GM23338 (cell line): ENCODE results near the gene RABGAP1L. TPM values are rescaled to one million over a fixed set of nuclear protein-coding genes. Genes with fewer than 3 reads are reported as not detected.

ENCODE experiments used
- ATAC-seq: fragments of 200-7000 bp; cut with Tn5 transposase; 3 replicates; pipeline ENCODE4 v1.9.1; 2020
- DNase-seq: peaks from one replicate; pipeline ENCODE4 v3.0.0-alpha.2; 2015; ENCODE audit warnings: low spot score
- H2AFZ ChIP-seq: fragments of 200-600 bp; sonication (generic); 2 replicates; pipeline ENCODE4 v1.8.0; 2016; ENCODE audit warnings: antibody characterized with exemption, mild to moderate bottlenecking, moderate library complexity
- H3F3A ChIP-seq: fragments of 200-600 bp; sonication (generic); replicated peaks from 2 replicates; pipeline ENCODE4 v1.8.0; 2017; ENCODE audit warnings: antibody characterized with exemption, mixed run types, low read depth
- H3K27ac ChIP-seq: fragments of 200-600 bp; sonication (generic); 2 replicates; pipeline ENCODE4 v1.6.1; 2016; ENCODE audit warnings: low read depth
- H3K27me3 ChIP-seq: fragments of 200-600 bp; sonication (generic); 2 replicates; pipeline ENCODE4 v1.8.0; 2016; ENCODE audit warnings: mild to moderate bottlenecking, mixed run types, moderate library complexity; ENCODE audit not compliant: insufficient read depth
- H3K36me3 ChIP-seq: fragments of 200-600 bp; sonication (generic); 2 replicates; pipeline ENCODE4 v1.8.0; 2016; ENCODE audit warnings: mild to moderate bottlenecking; ENCODE audit not compliant: insufficient read depth
- H3K4me1 ChIP-seq: fragments of 200-600 bp; sonication (generic); 2 replicates; pipeline ENCODE4 v1.8.0; 2016; ENCODE audit warnings: mild to moderate bottlenecking, moderate library complexity; ENCODE audit not compliant: insufficient read depth
- H3K4me2 ChIP-seq: fragments of 200-600 bp; sonication (generic); 2 replicates; pipeline ENCODE4 v1.7.1; 2017; ENCODE audit warnings: mixed run types
- H3K4me3 ChIP-seq: fragments of 200-600 bp; sonication (generic); 2 replicates; pipeline ENCODE4 v1.6.1; 2016; ENCODE audit warnings: mixed run types
- H3K79me2 ChIP-seq: fragments of 200-600 bp; sonication (generic); replicated peaks from 2 replicates; pipeline ENCODE4 v1.8.0; 2017; ENCODE audit warnings: mild to moderate bottlenecking; ENCODE audit not compliant: insufficient read depth
- H3K9me2 ChIP-seq: fragments of 200-600 bp; sonication (generic); 2 replicates; pipeline ENCODE4 v1.8.0; 2017; ENCODE audit not compliant: insufficient read depth
- H4K20me1 ChIP-seq: fragments of 200-600 bp; sonication (generic); replicated peaks from 2 replicates; pipeline ENCODE4 v1.8.0; 2017; ENCODE audit warnings: mild to moderate bottlenecking; ENCODE audit not compliant: insufficient read depth
- H3K27ac Mint-ChIP-seq: 2 replicates; pipeline ENCODE4 v1.8.0; 2020; ENCODE audit warnings: inconsistent platforms, mild to moderate bottlenecking, moderate library complexity, mixed read lengths
- H3K27me3 Mint-ChIP-seq: 3 replicates; pipeline ENCODE4 v1.8.0; 2022; ENCODE audit warnings: low read depth, mild to moderate bottlenecking, moderate library complexity, mixed read lengths, inconsistent platforms; ENCODE audit not compliant: insufficient read depth, poor library complexity
- H3K36me3 Mint-ChIP-seq: 3 replicates; pipeline ENCODE4 v1.8.0; 2021; ENCODE audit warnings: low read depth, mild to moderate bottlenecking, inconsistent platforms, moderate library complexity, mixed read lengths
- H3K4me1 Mint-ChIP-seq: 3 replicates; pipeline ENCODE4 v1.8.0; 2020; ENCODE audit warnings: mild to moderate bottlenecking, inconsistent platforms, mixed read lengths
- H3K4me3 Mint-ChIP-seq: 3 replicates; pipeline ENCODE4 v1.8.0; 2021; ENCODE audit warnings: moderate library complexity, mild to moderate bottlenecking, inconsistent platforms, mixed read lengths
- H3K9me3 Mint-ChIP-seq: 3 replicates; pipeline ENCODE4 v1.8.0; 2020; ENCODE audit warnings: moderate library complexity, mild to moderate bottlenecking, inconsistent platforms, mixed read lengths
- CREB1 ChIP-seq: fragments of 250-450 bp; sonication (Bioruptor Pico); IDR thresholded peaks from 2 replicates; pipeline ENCODE4 v1.5.0; 2020; ENCODE audit warnings: low read depth, mild to moderate bottlenecking, moderate library complexity
- CTCF ChIP-seq, 2 experiments: fragments of 200-600 bp in 1 of 2; sonication (generic) in 1 of 2; conservative IDR thresholded peaks; 2 replicates each; pipeline versions ENCODE4 v1.5.1 to v1.6.1; 2016 to 2017; ENCODE audit warnings: antibody characterized with exemption in 2 of 2, low read depth in 2 of 2, mild to moderate bottlenecking in 2 of 2, moderate library complexity in 1 of 2
- ETS1 ChIP-seq: IDR thresholded peaks from 2 replicates; pipeline ENCODE4 v1.6.1; 2016; ENCODE audit warnings: antibody characterized with exemption
- EZH2 ChIP-seq: fragments of 200-600 bp; sonication (generic); IDR thresholded peaks from one replicate; pipeline ENCODE4 v1.8.0; 2017; ENCODE audit warnings: antibody characterized with exemption, mild to moderate bottlenecking, low read depth; ENCODE audit not compliant: unreplicated experiment
- NANOG ChIP-seq: IDR thresholded peaks from 2 replicates; pipeline ENCODE4 v1.6.1; 2016; ENCODE audit warnings: antibody characterized with exemption, borderline replicate concordance
- REST ChIP-seq: IDR thresholded peaks from one replicate; pipeline ENCODE4 v1.6.1; 2018; ENCODE audit warnings: antibody characterized with exemption; ENCODE audit not compliant: unreplicated experiment
- STAT1 ChIP-seq: IDR thresholded peaks from one replicate; pipeline ENCODE4 v1.6.1; 2016; ENCODE audit warnings: antibody characterized with exemption; ENCODE audit not compliant: unreplicated experiment
- ZNF462 ChIP-seq: fragments of 250-450 bp; sonication (Bioruptor Pico); IDR thresholded peaks from 2 replicates; pipeline ENCODE4 v1.5.0; 2020; ENCODE audit warnings: mild to moderate bottlenecking, moderate library complexity
- polyA plus RNA-seq: library from polyadenylated mRNA; unstranded; fragments of >200 nt; fragmentation: Nextera tagmentation; extraction: Ambion mirVana; gene quantifications from 2 replicates; pipeline ENCODE4 v1.2.1, GENCODE V29; 2016
- total RNA-seq: library from RNA; depleted of rRNA; stranded (reverse); fragments of >200 nt; shearing (Covaris generic); gene quantifications from 2 replicates; pipeline ENCODE4 v1.2.3, GENCODE V29; 2014

RABGAP1L gene
- total and polyA plus RNA-seq, 2 experiments from 2014 or later: 83.2 to 136 TPM

- peaks cover 55% of the 10 kb centered on the region for H3K79me2 ChIP-seq
- H3K4me2 ChIP-seq: no peak overlapping the region
- no peak overlapping the region for H3K27ac ChIP-seq
- DNase-seq (no peak), ATAC-seq (no peak)
- peaks cover 24% of the 10 kb centered on the region for H3K4me1 Mint-ChIP-seq
- H3K27ac Mint-ChIP-seq: no peak overlapping the region
- no peak for TF ChIP-seq ETS1
- TF ChIP-seq ZNF462 (CRISPR knock-in tag): no peak
- TF ChIP-seq CTCF (conservative IDR thresholded peaks at IDR 0.05; ENCODE audit: low read depth in 2 of 2): no peak
- TF ChIP-seq REST: no peak
- TF ChIP-seq NANOG: no peak
- no peak for TF ChIP-seq CREB1 (CRISPR knock-in tag)
- no peak for TF ChIP-seq STAT1
- no peak for TF ChIP-seq EZH2
- H3K4me3 ChIP-seq: no peak overlapping the region
- H2AFZ ChIP-seq: no peak overlapping the region
- H3K27me3 Mint-ChIP-seq: peaks cover 6% of the 10 kb centered on the region
- no peaks in the 10 kb centered on the region for H3F3A ChIP-seq
- no peaks in the 10 kb centered on the region for H3K36me3 ChIP-seq
- H3K9me3 Mint-ChIP-seq: no peaks in the 10 kb centered on the region
- H3K36me3 Mint-ChIP-seq: no peaks in the 10 kb centered on the region
- no peaks in the 10 kb centered on the region; the same call in 1 of the 2 replicates for H3K27me3 ChIP-seq
- no peaks in the 10 kb centered on the region for H4K20me1 ChIP-seq
- H3K4me1 ChIP-seq: peaks cover 6% of the 10 kb centered on the region; the same call in 1 of the 2 replicates
- H3K9me2 ChIP-seq: no peaks in the 10 kb centered on the region
- no peak overlapping the region for H3K4me3 Mint-ChIP-seq
These were observed 5.5 kb downstream of the RABGAP1L start for GRCh38 chr1:174164826-174165225.
